ENCODE data around the gene PAX7. TPM values are rescaled to one million over a fixed set of nuclear protein-coding genes. Genes with fewer than 3 reads are reported as not detected.

PAX7 gene
- total RNA-seq, 2 donors from 2014 or later = not detected

DNA sequence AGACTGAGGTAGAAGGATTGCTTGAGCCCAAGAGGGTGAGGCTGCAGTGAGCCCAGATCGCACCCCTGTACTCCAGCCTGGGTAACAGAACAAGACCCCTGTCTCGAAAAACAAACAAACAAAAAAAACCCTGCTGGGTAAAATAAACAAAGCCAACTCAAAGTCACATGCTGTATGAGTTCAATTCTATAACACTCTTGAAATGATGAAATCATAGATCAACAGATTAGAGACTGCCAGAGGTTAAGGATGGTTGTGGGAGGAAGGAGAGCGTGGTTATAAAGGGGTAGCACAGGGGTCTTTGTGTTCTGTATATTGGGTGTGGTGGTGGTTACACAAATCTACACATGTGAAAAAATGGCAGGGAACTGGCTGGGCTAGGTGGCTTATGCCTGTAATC lies 166.3 kb downstream of the PAX7 start:
- H3K36me3 ChIP-seq = no peaks in the 10 kb centered on the region
- H3K9ac ChIP-seq (ENCODE audit: low read depth in 2 of 2, low read length in 2 of 2) = no peak overlapping the region
- no peak overlapping the region for H3K4me3 ChIP-seq
- intact Hi-C loops (cut with DNase I) = no loop called here
- TF ChIP-seq, protein P1, sequence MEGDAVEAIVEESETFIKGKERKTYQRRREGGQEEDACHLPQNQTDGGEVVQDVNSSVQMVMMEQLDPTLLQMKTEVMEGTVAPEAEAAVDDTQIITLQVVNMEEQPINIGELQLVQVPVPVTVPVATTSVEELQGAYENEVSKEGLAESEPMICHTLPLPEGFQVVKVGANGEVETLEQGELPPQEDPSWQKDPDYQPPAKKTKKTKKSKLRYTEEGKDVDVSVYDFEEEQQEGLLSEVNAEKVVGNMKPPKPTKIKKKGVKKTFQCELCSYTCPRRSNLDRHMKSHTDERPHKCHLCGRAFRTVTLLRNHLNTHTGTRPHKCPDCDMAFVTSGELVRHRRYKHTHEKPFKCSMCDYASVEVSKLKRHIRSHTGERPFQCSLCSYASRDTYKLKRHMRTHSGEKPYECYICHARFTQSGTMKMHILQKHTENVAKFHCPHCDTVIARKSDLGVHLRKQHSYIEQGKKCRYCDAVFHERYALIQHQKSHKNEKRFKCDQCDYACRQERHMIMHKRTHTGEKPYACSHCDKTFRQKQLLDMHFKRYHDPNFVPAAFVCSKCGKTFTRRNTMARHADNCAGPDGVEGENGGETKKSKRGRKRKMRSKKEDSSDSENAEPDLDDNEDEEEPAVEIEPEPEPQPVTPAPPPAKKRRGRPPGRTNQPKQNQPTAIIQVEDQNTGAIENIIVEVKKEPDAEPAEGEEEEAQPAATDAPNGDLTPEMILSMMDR (IDR thresholded peaks at IDR 0.05) = no peak
- DNase-seq = no peak
- no peaks in the 10 kb centered on the region for H3K4me1 ChIP-seq
- H3K27ac ChIP-seq = no peak overlapping the region
- no peaks in the 10 kb centered on the region for H3K27me3 ChIP-seq
- no peaks in the 10 kb centered on the region for H3K9me3 ChIP-seq

Other genes with a start within 250 kb of the PAX7 start
- 1 to 10 TPM; 1.0 to 2.2 TPM for gene KLHDC7A, start 149.9 kb upstream of the PAX7 start, total RNA-seq
- not detected for gene TAS1R2, start 228.8 kb downstream of the PAX7 start, total RNA-seq

Measured in colonic mucosa (tissue), 4 donors.